DOHH2 (cell line): ENCODE measurements around the gene SIK1.
"Not testable (repeated sequence)": the region's sequence is repeated elsewhere in the genome, so short reads cannot be mapped to it uniquely, and the experiment has no call there.

Experiments
- CTCF ChIP-seq: fragments of 200-600 bp; sonication (generic); IDR thresholded peaks from one replicate; pipeline ENCODE4 v1.5.1; 2014; ENCODE audit warnings: antibody characterized with exemption, mild to moderate bottlenecking, low read depth, low read length; ENCODE audit not compliant: poor library complexity, severe bottlenecking
- EZH2phosphoT487 ChIP-seq: fragments of 200-600 bp; sonication (generic); IDR thresholded peaks from 2 replicates; pipeline ENCODE4 v1.6.1; 2017; ENCODE audit warnings: borderline replicate concordance, mild to moderate bottlenecking, antibody characterized with exemption, low read length, moderate library complexity, mixed read lengths

DNA sequence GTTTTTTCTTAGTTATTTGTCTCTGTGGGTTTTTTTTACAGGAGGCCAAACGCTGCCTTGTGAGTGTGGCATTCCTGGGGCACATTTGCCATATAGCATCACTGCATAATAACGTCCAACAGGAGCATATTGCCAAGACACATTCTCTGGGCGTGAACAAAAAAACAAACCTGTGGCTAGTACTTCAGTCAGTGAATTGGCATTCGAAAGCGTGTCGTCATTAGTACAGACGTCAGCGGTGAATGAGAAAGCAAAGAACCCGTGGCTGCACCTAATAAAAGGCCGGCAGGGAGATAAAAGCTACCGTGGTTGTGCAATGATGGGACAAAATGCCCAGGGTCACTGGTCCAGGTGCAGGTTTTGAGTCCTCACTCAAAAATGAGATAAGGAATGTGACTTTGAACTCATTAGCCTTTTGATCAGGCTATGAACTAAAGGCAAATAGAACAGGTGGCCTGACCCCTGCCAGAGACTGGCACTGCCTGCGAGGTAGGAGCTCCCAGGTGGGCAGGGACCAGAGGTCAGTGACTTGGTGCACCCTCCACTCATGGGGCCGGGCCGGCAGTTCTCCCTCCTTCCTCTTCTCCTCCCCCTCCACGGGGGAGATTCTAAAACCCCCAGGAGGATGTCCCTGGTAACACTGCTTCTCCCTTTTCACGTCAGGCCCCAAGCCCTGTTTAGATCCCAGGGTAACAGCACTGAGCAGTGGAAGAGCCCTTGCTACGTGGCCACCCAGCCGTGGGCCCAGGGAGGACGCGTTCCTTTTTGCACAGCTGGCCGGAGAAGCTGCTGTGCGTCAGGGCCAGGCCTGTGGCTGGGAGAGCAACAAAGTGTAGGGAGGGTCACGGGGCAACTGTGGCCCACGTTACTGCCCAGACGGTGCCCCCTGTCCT lies 14.2 kb upstream of the SIK1 start:
- TF ChIP-seq CTCF, EZH2phosphoT487: not testable (repeated sequence)
